Stimulated activated CD8-positive, alpha-beta memory T cell treated with anti-CD3 and anti-CD28 coated beads, Interleukin-15, amount 100 ng/mL, for 1 hour (primary cell): ENCODE data around the gene LYPD6B.
"Not testable (repeated sequence)": the region's sequence is repeated elsewhere in the genome, so short reads cannot be mapped to it uniquely, and the experiment has no call there.

Source experiments
- DNase-seq: peaks from one replicate; pipeline ENCODE4 v3.0.0-alpha.2; 2020; ENCODE audit warnings: low read depth

Gene LYPD6B

GRCh38 chr2:149205143-149205542 lies 166.6 kb downstream of the LYPD6B start:
- no peak for DNase-seq

- no peak for DNase-seq
These were observed 175.4 kb downstream of the LYPD6B start for GRCh38 chr2:149213764-149214493.

- no peak for DNase-seq
These were observed 180.0 kb downstream of the LYPD6B start for GRCh38 chr2:149218497-149218896.

- no peak for DNase-seq
These were observed 181.4 kb downstream of the LYPD6B start for GRCh38 chr2:149219856-149220255.

GRCh38 chr2:149221002-149221401 lies 182.5 kb downstream of the LYPD6B start:
- no peak for DNase-seq

GRCh38 chr2:149221898-149222297 lies 183.4 kb downstream of the LYPD6B start:
- no peak for DNase-seq

GRCh38 chr2:149223472-149224095 lies 185.1 kb downstream of the LYPD6B start:
- no peak for DNase-seq

GRCh38 chr2:149224543-149224942 lies 186.0 kb downstream of the LYPD6B start:
- no peak for DNase-seq

GRCh38 chr2:149225446-149225845 lies 186.9 kb downstream of the LYPD6B start:
- DNase-seq = no peak

- DNase-seq = no peak
These were observed 188.3 kb downstream of the LYPD6B start for GRCh38 chr2:149226790-149227189.

- DNase-seq = no peak
These were observed 197.4 kb downstream of the LYPD6B start for GRCh38 chr2:149235816-149236375.

GRCh38 chr2:149236410-149236809 lies 197.9 kb downstream of the LYPD6B start:
- no peak for DNase-seq

GRCh38 chr2:149246186-149246585 lies 207.7 kb downstream of the LYPD6B start:
- no peak for DNase-seq

- DNase-seq = not testable (repeated sequence)
These were observed 212.9 kb downstream of the LYPD6B start for GRCh38 chr2:149251436-149251835.

GRCh38 chr2:149256877-149257276 lies 218.4 kb downstream of the LYPD6B start:
- DNase-seq = not testable (repeated sequence)

GRCh38 chr2:149258531-149258930 lies 220.0 kb downstream of the LYPD6B start:
- no peak for DNase-seq

- DNase-seq = no peak
These were observed 220.6 kb downstream of the LYPD6B start for GRCh38 chr2:149259136-149259535.

GRCh38 chr2:149261692-149262091 lies 223.2 kb downstream of the LYPD6B start:
- no peak for DNase-seq
